ENCODE measurements around the gene RIPOR3. TPM values are rescaled to one million over a fixed set of nuclear protein-coding genes. Genes with fewer than 3 reads are reported as not detected.
"Not testable (repeated sequence)": the region's sequence is repeated elsewhere in the genome, so short reads cannot be mapped to it uniquely, and the experiment has no call there.

The RIPOR3 gene
- polyA plus RNA-seq, 1 of the 3 experiments (the other 2 are of a cell fraction) = 1.2 TPM

DNA sequence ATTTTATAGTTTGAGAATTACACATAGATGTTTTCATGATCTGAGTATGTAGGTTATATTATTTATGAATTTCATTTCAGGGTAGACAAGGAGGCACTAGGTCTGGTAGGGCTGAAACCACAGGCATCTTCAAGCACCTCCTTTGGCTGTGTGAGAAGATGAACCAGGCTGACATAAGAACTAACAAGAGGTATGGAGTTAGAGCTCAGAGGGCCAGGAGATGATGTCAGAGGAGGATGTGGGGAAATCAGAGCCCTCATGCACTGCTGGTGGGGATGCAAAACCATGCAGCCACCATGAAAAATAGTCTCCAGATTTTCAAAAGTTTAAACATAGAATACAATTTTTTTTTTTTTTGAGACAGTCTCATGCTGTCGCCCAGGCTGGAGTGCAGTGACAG, 13.6 kb upstream of the RIPOR3 start (continued):
- no peak for TF ChIP-seq TCF12 (IDR thresholded peaks at IDR 0.05)
- TF ChIP-seq FOXM1 (IDR thresholded peaks at IDR 0.05; ENCODE audit: low read depth) = no peak

DNA sequence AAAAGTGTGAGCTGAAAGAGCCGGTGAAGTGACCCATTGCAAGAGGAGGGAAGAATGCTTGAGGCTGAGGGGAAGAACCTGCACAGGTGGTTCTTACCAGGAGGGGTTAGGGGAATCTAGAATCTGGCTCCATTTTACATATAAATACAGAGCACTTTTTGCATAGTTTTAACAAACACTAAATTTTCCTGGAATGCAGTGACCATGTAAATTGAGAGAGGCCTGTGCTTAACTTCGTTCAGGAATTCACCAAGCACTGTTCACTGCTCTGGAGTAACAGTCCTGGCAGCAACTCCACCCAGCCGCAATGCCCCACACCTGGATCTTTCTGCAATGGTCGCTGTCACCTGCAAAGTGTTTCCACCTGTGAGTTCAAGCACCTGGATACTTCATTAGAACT, 13.2 kb upstream of the RIPOR3 start:
- Histone ChIP-seq H3F3A (replicated peaks; ENCODE audit: insufficient read depth) (no peaks in the 10 kb centered on the region), H3K36me3 (replicated peaks in 1 of 2; ENCODE audit: control insufficient read depth in 1 of 2, insufficient read depth in 2 of 2, low read length in 1 of 2) (no peaks in the 10 kb centered on the region), H3K9me3 (no peaks in the 10 kb centered on the region), H3K27me3 (ENCODE audit: insufficient read depth) (no peaks in the 10 kb centered on the region; the same call in 1 of the 2 replicates), H3K4me1 (ENCODE audit: control insufficient read depth in 1 of 2, insufficient read depth in 2 of 2, low read depth in 1 of 2, low read length in 1 of 2) (no peaks in the 10 kb centered on the region), H3K4me3 (ENCODE audit: low read depth in 2 of 2, low read length in 1 of 2) (no peak overlapping the region), H4K20me1 (ENCODE audit: insufficient read depth) (no peaks in the 10 kb centered on the region), H3K79me2 (ENCODE audit: insufficient read depth) (no peaks in the 10 kb centered on the region), H3K9ac (no peak overlapping the region), H3K9me2 (no peaks in the 10 kb centered on the region), H3K4me2 (no peak overlapping the region), H2AFZ (ENCODE audit: low read depth) (no peak overlapping the region), H3K27ac (ENCODE audit: low read depth in 2 of 2, low read length in 1 of 2) (no peak overlapping the region)
- TF ChIP-seq EP300 (IDR thresholded peaks at IDR 0.05; ENCODE audit: borderline replicate concordance in 1 of 2, low read depth in 1 of 2, low read length in 1 of 2) = no peak
- no peak for TF ChIP-seq POLR2AphosphoS5 (IDR thresholded peaks at IDR 0.05; ENCODE audit: low read depth, low read length)
- TF ChIP-seq, protein P1, sequence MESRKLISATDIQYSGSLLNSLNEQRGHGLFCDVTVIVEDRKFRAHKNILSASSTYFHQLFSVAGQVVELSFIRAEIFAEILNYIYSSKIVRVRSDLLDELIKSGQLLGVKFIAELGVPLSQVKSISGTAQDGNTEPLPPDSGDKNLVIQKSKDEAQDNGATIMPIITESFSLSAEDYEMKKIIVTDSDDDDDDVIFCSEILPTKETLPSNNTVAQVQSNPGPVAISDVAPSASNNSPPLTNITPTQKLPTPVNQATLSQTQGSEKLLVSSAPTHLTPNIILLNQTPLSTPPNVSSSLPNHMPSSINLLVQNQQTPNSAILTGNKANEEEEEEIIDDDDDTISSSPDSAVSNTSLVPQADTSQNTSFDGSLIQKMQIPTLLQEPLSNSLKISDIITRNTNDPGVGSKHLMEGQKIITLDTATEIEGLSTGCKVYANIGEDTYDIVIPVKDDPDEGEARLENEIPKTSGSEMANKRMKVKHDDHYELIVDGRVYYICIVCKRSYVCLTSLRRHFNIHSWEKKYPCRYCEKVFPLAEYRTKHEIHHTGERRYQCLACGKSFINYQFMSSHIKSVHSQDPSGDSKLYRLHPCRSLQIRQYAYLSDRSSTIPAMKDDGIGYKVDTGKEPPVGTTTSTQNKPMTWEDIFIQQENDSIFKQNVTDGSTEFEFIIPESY (IDR thresholded peaks at IDR 0.05; ENCODE audit: borderline replicate concordance, low read depth) = no peak
- TF ChIP-seq, protein P2, sequence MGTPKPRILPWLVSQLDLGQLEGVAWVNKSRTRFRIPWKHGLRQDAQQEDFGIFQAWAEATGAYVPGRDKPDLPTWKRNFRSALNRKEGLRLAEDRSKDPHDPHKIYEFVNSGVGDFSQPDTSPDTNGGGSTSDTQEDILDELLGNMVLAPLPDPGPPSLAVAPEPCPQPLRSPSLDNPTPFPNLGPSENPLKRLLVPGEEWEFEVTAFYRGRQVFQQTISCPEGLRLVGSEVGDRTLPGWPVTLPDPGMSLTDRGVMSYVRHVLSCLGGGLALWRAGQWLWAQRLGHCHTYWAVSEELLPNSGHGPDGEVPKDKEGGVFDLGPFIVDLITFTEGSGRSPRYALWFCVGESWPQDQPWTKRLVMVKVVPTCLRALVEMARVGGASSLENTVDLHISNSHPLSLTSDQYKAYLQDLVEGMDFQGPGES (IDR thresholded peaks at IDR 0.05; ENCODE audit: low read depth, low read length) = no peak
- TF ChIP-seq MXI1 (IDR thresholded peaks at IDR 0.05; ENCODE audit: low read depth, low read length) = no peak
- TF ChIP-seq TCF12 (IDR thresholded peaks at IDR 0.05) = no peak
- TF ChIP-seq SMC3 (IDR thresholded peaks at IDR 0.05; ENCODE audit: low read depth, low read length) = no peak
- TF ChIP-seq CHD2 (IDR thresholded peaks at IDR 0.05; ENCODE audit: low read length, partially characterized antibody) = no peak
- no peak for TF ChIP-seq YY1 (IDR thresholded peaks at IDR 0.05; ENCODE audit: low read depth)
- TF ChIP-seq ELF1 (IDR thresholded peaks at IDR 0.05) = no peak
- TF ChIP-seq, protein P3, sequence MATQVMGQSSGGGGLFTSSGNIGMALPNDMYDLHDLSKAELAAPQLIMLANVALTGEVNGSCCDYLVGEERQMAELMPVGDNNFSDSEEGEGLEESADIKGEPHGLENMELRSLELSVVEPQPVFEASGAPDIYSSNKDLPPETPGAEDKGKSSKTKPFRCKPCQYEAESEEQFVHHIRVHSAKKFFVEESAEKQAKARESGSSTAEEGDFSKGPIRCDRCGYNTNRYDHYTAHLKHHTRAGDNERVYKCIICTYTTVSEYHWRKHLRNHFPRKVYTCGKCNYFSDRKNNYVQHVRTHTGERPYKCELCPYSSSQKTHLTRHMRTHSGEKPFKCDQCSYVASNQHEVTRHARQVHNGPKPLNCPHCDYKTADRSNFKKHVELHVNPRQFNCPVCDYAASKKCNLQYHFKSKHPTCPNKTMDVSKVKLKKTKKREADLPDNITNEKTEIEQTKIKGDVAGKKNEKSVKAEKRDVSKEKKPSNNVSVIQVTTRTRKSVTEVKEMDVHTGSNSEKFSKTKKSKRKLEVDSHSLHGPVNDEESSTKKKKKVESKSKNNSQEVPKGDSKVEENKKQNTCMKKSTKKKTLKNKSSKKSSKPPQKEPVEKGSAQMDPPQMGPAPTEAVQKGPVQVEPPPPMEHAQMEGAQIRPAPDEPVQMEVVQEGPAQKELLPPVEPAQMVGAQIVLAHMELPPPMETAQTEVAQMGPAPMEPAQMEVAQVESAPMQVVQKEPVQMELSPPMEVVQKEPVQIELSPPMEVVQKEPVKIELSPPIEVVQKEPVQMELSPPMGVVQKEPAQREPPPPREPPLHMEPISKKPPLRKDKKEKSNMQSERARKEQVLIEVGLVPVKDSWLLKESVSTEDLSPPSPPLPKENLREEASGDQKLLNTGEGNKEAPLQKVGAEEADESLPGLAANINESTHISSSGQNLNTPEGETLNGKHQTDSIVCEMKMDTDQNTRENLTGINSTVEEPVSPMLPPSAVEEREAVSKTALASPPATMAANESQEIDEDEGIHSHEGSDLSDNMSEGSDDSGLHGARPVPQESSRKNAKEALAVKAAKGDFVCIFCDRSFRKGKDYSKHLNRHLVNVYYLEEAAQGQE (IDR thresholded peaks at IDR 0.05; ENCODE audit: low read depth, low read length) = no peak
- WGBS (ENCODE audit: low lambda C conversion rate) = 86% methylated on average over 4 of the region's 4 CpGs
- POLR2A ChIA-PET = no interaction called here
- DNase-seq = no peak
- CTCF ChIA-PET = interaction anchor here (0.7 to 1.0 kb wide), 2 partner anchors 69 to 461 kb away, joined by 3 read pairs; no protein-coding TSS in a partner anchor

DNA sequence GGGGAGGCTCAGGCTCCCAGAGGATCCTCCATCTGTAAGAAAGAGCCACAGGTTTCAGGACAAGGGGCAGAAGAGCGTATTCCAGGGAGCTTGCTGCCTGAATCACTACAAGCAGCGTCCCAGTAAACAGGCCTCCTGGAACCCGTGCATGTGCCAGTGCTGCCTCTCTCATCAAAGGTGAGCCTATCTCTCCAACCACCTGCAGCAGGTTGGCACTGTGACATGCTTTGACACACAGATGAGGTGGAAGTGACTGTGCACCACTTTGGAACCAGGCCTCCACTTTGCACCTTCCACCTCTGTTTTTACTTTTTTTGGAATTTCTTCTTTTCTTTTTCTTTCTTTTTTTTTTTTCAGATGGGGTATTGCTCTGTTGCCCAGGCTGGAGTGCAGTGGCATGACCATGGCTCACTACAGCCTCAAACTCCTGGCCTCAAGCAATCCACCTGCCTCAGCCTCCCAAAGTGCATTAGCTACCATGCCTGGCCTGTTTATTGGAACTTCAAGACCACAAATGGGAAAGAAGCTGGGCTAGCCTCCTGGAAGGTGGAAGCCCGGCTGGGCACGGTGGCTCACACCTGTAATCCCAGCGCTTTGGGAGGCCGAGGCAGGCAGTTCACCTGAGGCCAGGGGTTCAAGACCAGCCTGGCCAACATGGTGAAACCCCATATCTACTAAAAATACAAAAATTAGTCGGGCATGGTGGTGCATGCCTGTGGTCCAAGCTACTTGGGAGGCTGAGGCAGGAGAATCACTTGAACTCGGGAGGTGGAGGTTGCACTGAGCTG, 12.5 kb upstream of the RIPOR3 start:
- H3K4me1 ChIP-seq (ENCODE audit: control insufficient read depth in 1 of 2, insufficient read depth in 2 of 2, low read depth in 1 of 2, low read length in 1 of 2); H3K36me3 ChIP-seq (replicated peaks in 1 of 2; ENCODE audit: control insufficient read depth in 1 of 2, insufficient read depth in 2 of 2, low read length in 1 of 2); H3K27ac ChIP-seq (ENCODE audit: low read depth in 2 of 2, low read length in 1 of 2); H4K20me1 ChIP-seq (ENCODE audit: insufficient read depth); H3K27me3 ChIP-seq (ENCODE audit: insufficient read depth); DNase-seq; H3K79me2 ChIP-seq (ENCODE audit: insufficient read depth); H3F3A ChIP-seq (replicated peaks; ENCODE audit: insufficient read depth); H3K4me3 ChIP-seq (ENCODE audit: low read depth in 2 of 2, low read length in 1 of 2); H3K9me2 ChIP-seq; POLR2A ChIA-PET; H3K4me2 ChIP-seq; H3K9me3 ChIP-seq; H3K9ac ChIP-seq; H2AFZ ChIP-seq (ENCODE audit: low read depth): not testable (repeated sequence)
- CTCF ChIA-PET = interaction anchor here (0.6 to 1.0 kb wide), 3 partner anchors 68 to 460 kb away, joined by 3 read pairs; no protein-coding TSS in a partner anchor
- 83% methylated on average over 6 of the region's 9 CpGs for WGBS (ENCODE audit: low lambda C conversion rate)

Data from SK-N-SH (cell line).